GM18520 (cell line): ENCODE measurements around the gene HSPBAP1.
"Not testable (repeated sequence)": the region's sequence is repeated elsewhere in the genome, so short reads cannot be mapped to it uniquely, and the experiment has no call there.

ENCODE experiments used
- ATAC-seq: cut with Tn5 transposase; IDR thresholded peaks from one replicate; pipeline ENCODE4 v1.9.1; 2021; ENCODE audit not compliant: unreplicated experiment

HSPBAP1 gene

DNA sequence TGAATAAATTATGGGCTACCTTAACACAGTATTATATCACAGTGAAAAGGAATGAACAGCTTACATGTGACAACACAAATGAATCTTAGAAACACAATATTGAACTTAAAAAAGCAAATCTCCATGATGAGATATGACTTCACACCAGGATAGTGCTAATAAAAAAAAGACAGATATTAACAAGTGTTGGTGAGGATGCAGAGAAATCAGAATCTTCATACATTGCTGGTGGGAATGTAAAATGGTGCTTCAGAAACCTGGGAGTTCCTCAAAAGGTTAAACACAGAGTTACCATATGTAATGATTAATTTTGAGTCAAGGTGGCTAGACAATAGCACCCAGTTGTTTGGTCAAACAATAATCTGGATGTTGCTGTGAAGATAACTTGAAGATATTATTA, 51.4 kb downstream of the HSPBAP1 start:
- no peak for ATAC-seq

DNA sequence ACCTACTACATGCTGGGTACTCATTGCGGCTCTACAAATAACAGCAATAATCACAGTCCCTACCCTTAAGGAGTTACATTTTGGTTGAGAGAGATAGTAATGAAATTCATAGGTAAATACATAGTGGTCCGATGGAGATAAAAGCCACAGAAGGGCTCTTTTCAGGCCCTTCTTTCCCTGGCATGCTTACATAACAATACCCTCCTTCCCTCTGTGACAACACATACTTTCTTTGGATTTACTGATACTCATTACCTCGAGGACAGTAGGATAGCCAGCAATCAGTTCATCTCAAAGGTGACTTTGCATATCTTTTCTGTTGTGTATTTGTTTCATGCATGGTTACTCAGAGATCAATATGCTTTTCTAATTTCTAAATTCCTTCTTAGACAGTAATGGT, 54.5 kb downstream of the HSPBAP1 start:
- no peak for ATAC-seq

DNA sequence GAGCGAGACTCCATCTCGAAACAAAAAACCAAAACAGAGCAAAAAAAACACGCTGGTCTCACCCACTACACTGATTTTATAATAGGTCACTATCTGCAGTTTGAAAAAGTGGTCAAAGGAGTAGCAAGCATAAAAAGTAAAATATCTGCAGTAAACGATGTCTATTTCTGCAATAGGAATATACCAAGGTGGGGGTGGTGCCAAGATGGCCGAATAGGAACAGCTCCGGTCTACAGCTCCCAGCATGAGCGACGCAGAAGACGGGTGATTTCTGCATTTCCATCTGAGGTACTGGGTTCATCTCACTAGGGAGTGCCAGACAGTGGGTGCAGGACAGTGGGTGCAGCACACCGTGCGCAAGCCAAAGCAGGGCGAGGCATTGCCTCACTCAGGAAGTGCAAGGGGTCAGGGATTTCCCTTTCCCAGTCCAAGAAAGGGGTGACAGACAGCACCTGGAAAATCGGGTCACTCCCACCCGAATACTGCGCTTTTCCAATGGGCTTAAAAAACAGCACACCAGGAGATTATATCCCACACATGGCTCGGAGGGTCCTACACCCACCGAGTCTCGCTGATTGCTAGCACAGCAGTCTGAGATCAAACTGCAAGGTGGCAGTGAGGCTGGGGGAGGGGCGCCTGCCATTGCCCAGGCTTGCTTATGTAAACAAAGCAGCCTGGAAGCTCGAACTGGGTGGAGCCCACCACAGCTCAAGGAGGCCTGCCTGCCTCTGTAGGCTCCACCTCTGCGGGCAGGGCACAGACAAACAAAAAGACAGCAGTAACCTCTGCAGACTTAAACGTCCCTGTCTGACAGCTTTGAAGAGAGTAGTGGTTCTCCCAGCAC, 60.7 kb downstream of the HSPBAP1 start:
- not testable (repeated sequence) for ATAC-seq

DNA sequence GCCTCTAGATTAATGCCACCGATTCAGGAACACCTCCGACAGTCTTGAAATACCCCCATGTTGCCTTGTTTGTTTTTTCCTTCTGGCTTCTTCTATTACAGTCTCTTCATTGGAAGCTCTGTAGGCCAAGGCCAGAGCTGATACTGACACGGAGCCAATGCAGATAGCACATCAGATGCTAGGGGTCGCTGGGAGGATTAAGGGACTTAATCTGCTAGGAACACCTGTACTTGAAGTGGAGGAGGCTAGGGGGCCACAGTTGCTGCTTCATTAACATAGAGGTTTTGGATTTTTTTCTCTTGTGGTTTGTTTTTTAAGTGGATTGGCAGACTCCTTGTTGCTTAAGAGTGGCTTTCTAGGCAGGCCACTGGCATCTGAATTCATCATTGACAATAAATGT, 63.4 kb downstream of the HSPBAP1 start:
- no peak for ATAC-seq

DNA sequence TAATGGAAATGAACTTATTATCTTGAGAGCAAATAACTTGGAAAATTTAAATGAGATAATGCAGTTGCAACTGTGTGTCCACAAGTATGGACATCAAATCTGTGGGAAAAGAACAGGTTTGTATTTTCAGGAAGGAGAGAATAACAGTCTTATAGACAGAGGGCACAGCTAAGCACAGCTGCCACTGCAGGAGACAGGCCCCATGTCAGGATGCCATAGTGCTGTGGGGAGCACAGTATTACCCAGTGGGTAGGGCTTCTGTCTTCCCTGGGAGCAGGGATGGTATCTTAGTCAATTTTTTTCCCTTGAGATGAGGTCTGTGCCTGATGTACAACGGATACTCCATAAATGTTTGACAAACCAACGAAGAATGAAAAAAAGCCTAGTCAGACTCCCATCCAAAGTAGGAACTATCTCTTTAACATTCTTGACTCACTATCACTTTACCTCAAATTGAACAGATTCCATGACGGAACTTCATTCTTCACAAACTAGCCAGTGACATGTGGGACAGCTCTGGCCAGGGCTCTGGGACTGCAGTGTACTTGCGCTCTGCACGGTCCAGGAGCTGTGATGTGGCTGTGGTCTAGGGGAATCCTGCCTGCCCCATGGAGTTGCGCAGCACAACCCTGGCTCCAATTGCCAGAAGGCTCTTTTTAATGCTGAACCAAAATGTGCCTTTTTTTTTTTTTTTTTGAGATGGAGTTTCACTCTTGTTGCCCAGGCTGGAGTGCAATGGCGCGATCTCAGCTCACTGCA, 64.7 kb downstream of the HSPBAP1 start:
- ATAC-seq = no peak

DNA sequence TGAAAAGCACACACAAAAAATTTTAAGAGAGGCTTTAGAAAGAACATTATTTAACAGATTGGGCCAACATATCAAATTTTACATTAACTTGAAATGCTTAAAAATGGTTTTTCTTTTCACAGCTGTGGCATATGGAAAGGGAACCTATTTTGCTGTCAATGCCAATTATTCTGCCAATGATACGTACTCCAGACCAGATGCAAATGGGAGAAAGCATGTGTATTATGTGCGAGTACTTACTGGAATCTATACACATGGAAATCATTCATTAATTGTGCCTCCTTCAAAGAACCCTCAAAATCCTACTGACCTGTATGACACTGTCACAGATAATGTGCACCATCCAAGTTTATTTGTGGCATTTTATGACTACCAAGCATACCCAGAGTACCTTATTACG, 65.4 kb downstream of the HSPBAP1 start:
- ATAC-seq = no peak

DNA sequence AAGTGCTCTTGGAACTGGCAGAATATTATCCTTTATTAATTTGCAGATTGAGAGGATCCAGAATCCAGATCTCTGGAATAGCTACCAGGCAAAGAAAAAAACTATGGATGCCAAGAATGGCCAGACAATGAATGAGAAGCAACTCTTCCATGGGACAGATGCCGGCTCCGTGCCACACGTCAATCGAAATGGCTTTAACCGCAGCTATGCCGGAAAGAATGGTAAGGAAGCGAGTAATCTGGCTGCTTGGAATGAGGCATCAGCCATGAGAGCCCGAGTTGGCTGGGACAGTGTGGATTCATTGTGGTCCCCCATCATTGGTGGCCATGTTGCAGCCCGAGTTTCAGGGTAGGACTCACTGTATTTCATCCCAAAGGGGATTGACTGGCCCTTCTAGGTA, 65.9 kb downstream of the HSPBAP1 start:
- ATAC-seq = no peak

DNA sequence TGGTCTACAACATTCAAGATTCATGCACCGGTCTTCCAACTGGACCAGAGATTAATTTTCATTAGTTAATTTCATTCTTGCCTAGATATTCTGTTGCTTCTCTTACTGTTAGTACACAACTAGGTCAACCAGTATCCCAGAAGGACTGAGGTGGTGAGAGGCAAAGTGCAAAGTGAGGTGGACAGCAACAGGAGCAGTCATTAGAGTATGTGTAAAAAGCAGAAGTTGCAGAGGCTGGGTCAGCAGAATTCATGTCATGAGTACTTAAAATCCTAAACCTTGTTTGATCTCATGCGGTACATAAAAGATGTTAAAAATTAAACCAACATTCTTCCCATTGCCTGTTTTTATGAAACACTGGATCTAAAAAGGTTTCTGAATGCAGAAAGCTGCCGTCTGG, 66.3 kb downstream of the HSPBAP1 start:
- ATAC-seq = no peak

DNA sequence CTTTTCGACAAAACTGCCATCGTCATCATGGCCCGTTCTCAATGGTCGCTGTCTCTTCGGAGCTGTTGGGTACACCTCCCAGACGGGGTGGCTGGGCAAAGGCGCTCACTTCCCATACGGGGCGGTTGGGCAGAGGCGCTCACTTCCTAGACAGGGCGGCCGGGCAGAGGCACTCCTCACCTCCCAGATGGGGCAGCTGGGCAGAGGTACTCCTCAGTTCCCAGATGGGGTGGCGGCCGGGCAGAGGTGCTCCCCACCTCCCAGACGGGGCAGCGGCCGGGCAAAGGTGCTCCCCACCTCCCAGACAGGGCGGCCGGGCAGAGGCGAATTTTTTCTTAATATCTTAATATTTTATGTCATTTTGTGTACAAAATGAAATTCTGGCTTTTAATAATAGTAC, 68.5 kb downstream of the HSPBAP1 start:
- no peak for ATAC-seq

DNA sequence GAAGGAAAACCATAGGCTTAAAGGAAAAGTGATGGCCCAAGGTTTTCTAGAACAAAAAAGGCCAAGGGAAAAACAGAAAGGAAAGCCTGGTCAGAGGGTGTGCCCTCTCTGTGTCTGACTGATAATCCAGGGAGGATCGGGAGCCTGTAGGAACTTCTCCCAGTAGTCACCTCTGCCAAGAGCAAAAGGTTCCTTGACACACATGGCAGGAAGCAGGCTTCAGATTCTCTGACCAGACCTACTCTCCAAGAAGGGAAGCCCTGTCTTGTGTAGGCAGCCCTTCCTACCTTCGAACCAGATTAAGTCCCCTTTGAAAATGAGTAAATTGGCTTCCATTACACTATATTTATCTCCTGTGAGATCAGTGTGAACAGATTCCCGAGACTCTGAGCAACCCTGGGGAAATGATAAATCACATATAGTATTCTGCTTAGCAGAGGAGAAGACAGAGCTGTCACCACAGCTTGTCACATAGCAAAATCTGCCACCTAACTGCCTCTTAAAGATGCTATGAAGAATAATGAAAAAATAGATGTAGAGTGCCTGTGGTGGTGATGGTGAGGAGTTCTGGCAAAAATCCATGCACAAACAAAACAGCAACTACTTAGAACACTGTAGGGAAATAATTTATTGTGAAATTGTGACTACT, 74.2 kb downstream of the HSPBAP1 start:
- no peak for ATAC-seq

DNA sequence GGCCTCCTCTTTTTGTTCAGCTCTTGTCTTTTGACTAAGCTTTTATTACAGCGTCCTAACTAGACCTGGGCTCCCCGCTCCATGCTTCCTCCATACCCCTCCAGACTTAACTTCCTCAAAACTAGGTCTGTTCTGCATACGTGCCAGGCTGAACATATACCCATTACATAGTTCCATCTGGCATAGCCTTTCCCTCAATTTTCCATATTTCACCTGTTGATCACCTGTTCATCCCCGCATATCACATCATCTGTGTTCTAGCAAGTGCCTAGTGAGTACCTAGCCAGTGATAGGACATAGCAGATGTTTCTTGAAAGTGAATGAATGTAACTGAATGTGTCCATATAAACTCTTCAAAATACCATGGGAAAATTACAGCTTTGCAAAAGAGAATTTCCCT, 77.0 kb downstream of the HSPBAP1 start:
- ATAC-seq = no peak

DNA sequence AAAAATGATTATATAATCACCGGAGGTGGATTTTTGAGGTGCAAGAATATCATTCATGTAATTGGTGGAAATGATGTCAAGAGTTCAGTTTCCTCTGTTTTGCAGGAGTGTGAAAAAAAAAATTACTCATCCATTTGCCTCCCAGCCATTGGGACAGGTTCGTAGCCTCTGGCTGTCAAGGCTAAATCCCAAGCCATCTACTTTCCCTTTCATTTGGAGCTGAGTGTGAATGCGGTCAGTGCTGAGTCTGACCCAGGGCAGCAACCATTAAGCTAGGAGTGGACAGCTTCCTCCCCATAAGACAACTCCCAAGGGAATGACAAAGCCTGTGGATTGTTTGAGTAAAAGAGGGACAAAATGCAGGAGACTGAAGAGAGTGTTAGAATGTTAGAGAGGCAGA, 79.4 kb downstream of the HSPBAP1 start:
- ATAC-seq = no peak

DNA sequence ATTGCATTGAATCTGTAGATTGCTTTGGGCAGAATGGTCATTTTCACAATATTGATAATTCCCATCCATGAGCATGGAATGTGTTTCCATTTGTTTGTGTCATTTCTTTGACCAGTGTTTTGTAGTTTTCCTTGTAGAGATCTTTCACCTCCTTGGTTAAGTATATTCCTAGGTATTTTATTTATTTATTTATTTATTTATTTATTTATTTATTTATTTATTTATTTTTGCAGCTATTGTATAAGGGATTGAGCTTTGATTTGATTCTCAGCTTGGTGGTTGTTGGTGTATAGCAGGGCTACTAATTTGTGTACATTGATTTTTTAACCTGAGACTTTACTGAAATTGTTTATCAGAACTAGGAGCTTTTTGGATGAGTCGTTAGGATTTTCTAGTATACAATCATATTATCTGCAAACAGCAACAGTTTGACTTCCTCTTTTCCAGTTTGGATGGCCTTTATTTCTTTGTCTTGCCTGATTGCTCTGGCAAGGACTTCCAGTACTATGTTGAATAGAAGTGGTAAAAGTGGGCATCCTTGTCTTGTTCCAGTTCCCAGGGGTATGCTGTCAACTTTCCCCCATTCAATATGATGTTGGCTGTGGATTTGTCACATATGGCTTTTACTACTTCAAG, 82.9 kb downstream of the HSPBAP1 start:
- not testable (repeated sequence) for ATAC-seq

DNA sequence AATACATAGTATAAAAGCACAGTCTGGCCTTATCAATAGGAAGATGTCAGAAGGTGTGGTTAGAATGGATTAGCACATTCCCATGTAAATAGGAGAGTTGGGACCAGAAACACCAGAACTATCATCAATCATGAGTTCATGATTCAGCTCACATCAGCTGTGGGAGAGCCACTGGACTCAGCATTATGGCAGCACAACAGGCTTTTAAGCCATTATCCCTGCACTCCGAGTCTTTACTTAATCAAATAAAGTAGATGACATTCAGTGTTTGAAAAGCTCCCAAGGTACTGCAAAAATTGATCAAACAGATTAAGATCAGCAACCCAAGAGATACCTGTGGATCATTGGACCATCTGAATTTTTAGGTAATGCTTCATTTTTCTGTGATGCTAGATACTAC, 88.3 kb downstream of the HSPBAP1 start:
- ATAC-seq = no peak

DNA sequence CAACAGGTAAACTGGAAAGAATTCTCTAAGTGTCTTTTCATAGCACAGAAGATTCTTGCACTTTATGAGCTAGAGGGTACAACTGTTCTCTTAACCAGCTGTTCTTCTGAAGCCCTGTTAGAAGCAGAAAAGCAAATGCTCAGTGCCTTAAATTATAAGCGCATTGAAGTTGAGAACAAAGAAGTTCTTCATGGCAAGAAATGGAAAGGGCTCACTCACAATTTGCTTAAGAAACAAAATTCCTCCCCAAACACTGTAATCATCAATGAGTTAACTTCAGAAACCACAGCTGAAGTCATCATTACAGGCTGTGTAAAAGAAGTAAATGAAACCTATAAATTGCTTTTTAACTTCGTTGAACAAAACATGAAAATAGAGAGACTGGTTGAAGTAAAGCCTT, 93.4 kb downstream of the HSPBAP1 start:
- no peak for ATAC-seq

DNA sequence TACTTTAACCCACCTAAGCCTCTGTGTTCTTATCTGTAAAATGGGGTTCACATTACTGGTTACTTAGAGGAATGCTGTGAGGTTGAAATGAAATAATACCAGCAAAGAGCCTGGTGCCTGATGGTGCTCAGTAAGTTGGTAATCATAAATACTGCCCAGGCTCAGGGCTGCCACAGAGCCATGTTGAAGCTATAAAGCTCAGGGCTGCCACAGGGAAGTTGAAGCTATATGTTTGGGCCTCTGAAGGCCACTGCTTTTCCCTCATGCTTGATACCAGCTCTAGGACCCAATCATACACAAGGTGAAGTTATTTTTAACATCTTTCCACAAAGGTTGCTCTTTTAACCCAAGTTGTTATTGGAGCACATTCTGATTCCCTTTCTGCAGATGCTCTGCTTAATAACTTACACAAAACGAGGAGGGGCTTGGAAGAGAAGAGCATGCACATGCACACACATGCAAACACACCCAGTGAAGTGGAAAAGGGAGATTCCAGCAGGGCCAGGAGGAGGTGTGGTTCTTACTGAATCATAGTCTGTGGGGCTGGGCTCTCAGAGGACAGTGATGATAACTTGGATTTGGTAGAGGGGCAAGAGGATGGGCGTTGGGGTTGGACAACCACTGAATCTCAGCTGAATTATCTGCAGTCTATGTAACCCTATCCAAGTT, 95.5 kb downstream of the HSPBAP1 start:
- ATAC-seq = peak; percentile 71

DNA sequence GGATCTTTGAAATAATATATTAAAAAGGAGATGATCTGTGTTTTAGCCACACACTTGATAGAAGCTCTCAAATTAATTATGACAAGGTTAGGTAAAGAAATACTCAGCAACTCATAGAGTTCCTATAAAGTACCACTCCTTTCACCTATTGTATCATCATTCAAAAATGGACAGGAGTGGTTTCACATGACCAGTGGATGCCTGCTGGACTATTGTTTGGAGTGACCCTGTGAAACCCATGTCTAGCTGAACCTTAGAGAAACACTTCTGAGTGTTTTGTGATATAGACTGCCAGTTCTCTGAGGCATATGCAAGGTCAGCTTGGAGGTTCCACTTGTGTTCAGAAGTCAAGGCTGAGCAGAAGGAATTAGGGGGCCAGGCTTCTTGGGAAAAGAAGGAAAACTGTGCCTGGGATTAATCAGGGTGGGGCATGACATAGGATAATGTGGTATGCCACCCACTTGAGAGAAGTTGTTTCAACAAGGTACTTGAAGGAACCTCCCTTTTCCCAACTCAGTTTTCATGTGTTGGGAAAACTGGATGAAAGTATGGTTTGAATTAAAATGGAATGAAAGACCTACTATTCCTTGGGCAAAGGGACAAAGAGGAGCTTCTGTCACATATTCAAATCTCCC, 97.6 kb downstream of the HSPBAP1 start:
- no peak for ATAC-seq

DNA sequence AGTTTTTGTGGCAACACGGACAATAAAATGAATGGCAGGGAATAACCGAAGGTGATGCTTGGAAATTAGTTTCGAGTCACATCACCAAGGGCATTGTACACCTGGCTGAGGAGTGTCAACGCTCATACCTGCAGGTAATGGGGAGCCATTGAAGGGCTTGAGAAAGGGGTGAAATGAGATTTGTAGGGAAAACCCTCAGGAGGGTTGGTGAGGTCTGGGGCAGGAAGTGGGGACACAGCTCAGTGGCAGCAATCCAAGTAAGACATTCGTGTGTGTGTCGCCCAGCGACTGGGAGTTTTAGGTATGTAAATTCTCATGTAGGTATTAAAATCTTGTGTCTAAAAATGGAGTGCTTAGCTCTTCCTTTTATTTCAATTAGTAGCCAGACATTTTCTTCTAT, 98.7 kb downstream of the HSPBAP1 start:
- no peak for ATAC-seq

DNA sequence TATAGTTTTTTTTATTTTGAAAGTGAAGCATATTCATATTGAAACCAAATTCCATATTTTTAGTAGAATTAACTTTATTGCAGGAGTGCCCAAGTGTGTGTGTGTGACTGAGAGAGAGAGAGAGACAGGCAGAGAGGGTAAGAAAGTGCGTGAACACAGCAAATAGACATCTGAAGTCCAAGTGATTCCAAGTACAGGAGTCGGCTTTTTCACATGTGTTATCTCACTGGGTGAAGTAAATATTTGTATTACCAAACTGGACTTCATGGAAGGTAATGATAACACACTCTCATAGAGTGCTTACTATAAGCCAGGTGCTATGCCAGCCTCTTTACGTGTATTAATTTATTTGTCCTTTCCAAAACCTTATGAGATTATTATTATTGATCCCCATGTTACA, 101.0 kb downstream of the HSPBAP1 start:
- ATAC-seq = no peak

DNA sequence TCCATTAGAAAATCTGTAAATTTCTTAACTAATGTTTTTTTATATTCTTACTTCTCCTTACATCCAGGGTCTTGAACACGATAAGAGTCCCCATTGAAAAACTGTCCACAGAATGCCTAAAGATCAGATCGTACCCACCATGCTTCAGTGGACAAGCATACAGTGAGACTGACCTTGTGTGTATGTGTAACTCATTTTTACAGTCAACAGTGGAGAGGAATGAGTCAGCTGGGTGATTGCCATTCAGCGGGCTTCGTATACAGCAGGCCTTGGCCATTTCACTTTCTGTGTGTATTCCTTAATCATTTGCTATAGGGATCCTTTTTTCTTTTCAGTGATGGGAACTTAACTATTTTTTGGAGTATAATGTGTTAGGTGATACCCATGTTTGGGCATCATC, 102.4 kb downstream of the HSPBAP1 start:
- peak; percentile 54 for ATAC-seq
